ENCODE data around the gene AMD1. TPM values are rescaled to one million over a fixed set of nuclear protein-coding genes. Genes with fewer than 3 reads are reported as not detected.

The AMD1 gene
- total and polyA plus RNA-seq, 2 experiments from 2014 or later, result 127 to 243 TPM

DNA sequence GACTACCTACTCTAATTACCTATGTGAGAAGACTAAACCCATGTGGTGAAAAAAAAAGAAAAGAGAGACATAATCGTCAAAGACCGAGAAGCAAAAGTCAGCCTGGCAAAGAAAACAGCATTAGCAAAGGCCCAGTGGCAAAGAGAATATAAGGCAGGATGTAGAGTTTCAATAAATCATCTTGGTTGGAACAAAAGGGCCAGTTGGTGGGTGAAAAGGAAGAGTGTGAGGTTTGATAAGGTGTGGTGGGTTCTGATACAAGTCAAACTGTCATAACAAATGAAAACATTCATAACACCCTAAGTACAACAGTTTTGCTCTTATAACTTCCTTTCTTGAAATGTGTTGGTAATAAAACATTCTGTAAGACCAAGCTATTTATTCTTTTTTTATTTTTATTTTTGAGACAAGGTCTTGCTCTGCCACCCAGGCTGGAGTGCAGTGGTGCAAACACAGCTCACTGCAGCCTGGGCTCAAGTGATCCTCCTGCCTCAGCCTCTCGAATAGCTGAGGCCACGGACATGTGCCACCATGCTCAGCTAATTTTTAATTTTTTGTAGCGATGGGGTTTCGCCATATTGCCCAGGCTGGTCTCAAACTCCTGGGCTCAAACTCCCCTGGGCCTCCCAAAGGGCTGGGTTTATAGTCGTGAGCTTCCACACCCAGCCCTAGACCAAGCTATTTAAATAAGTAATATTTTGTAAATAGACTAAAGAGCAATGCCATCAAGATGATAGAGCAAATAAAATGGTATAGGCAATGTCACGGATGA, 65.0 kb downstream of the AMD1 start (continued):
- TF ChIP-seq, protein P1, sequence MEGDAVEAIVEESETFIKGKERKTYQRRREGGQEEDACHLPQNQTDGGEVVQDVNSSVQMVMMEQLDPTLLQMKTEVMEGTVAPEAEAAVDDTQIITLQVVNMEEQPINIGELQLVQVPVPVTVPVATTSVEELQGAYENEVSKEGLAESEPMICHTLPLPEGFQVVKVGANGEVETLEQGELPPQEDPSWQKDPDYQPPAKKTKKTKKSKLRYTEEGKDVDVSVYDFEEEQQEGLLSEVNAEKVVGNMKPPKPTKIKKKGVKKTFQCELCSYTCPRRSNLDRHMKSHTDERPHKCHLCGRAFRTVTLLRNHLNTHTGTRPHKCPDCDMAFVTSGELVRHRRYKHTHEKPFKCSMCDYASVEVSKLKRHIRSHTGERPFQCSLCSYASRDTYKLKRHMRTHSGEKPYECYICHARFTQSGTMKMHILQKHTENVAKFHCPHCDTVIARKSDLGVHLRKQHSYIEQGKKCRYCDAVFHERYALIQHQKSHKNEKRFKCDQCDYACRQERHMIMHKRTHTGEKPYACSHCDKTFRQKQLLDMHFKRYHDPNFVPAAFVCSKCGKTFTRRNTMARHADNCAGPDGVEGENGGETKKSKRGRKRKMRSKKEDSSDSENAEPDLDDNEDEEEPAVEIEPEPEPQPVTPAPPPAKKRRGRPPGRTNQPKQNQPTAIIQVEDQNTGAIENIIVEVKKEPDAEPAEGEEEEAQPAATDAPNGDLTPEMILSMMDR (conservative IDR thresholded peaks at IDR 0.05; ENCODE audit: low read depth in 2 of 2), result no peak
- no peak for TF ChIP-seq ZNF331 (CRISPR knock-in tag; IDR thresholded peaks at IDR 0.05; ENCODE audit: low read depth)
- no peak for TF ChIP-seq JUNB (IDR thresholded peaks at IDR 0.05; ENCODE audit: unreplicated experiment)
- TF ChIP-seq STAT1 (IDR thresholded peaks at IDR 0.05; ENCODE audit: unreplicated experiment), result no peak
- no peak for TF ChIP-seq EZH2phosphoT487 (IDR thresholded peaks at IDR 0.05; ENCODE audit: unreplicated experiment)
- TF ChIP-seq, protein P2, sequence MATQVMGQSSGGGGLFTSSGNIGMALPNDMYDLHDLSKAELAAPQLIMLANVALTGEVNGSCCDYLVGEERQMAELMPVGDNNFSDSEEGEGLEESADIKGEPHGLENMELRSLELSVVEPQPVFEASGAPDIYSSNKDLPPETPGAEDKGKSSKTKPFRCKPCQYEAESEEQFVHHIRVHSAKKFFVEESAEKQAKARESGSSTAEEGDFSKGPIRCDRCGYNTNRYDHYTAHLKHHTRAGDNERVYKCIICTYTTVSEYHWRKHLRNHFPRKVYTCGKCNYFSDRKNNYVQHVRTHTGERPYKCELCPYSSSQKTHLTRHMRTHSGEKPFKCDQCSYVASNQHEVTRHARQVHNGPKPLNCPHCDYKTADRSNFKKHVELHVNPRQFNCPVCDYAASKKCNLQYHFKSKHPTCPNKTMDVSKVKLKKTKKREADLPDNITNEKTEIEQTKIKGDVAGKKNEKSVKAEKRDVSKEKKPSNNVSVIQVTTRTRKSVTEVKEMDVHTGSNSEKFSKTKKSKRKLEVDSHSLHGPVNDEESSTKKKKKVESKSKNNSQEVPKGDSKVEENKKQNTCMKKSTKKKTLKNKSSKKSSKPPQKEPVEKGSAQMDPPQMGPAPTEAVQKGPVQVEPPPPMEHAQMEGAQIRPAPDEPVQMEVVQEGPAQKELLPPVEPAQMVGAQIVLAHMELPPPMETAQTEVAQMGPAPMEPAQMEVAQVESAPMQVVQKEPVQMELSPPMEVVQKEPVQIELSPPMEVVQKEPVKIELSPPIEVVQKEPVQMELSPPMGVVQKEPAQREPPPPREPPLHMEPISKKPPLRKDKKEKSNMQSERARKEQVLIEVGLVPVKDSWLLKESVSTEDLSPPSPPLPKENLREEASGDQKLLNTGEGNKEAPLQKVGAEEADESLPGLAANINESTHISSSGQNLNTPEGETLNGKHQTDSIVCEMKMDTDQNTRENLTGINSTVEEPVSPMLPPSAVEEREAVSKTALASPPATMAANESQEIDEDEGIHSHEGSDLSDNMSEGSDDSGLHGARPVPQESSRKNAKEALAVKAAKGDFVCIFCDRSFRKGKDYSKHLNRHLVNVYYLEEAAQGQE (IDR thresholded peaks at IDR 0.05; ENCODE audit: unreplicated experiment), result no peak
- no peak for TF ChIP-seq ZNF114 (CRISPR knock-in tag; IDR thresholded peaks at IDR 0.05)
- no peak for TF ChIP-seq POLR2AphosphoS5 (IDR thresholded peaks at IDR 0.05; ENCODE audit: low read depth)

DNA sequence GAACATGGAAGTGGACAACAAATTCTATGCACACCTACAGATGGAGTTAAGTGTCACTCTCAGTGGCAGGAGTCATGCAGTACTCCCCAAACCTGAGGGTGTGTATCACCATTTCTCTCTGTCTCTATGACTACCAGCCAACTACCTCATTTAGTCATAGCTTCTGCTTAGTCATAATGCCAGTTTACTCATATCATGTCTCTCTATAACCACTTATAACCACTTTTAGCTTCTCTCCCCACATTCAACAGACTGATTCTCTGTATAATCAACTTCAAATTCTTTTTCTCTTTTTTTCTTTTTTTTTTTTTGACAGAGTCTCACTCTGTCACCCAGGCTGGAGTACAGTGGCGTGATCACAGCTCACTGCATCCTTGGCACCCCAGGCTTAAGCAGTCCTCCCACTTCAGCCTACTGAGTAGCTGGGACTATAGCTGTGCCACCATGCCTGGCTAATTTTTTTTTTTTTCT, 70.1 kb downstream of the AMD1 start:
- Mint-ChIP-seq H3K4me1 (no peaks in the 10 kb centered on the region), H3K4me3 (no peak overlapping the region), H3K27ac (no peak overlapping the region), H3K9me3 (no peaks in the 10 kb centered on the region), H3K36me3 (ENCODE audit: low read depth) (no peaks in the 10 kb centered on the region), H3K27me3 (ENCODE audit: insufficient read depth, low read depth, poor library complexity) (no peaks in the 10 kb centered on the region)
- H4K20me1 ChIP-seq (replicated peaks; ENCODE audit: insufficient read depth), result no peaks in the 10 kb centered on the region
- ATAC-seq, result no peak
- no peaks in the 10 kb centered on the region for H3K36me3 ChIP-seq (ENCODE audit: insufficient read depth)
- H2AFZ ChIP-seq, result no peak overlapping the region
- H3K9me2 ChIP-seq (ENCODE audit: insufficient read depth), result no peaks in the 10 kb centered on the region
- no peak overlapping the region for H3K4me3 ChIP-seq
- H3F3A ChIP-seq (replicated peaks; ENCODE audit: low read depth), result no peaks in the 10 kb centered on the region
- H3K4me2 ChIP-seq, result no peak overlapping the region
- no peak overlapping the region for H3K27ac ChIP-seq (ENCODE audit: low read depth)
- no peaks in the 10 kb centered on the region for H3K4me1 ChIP-seq (ENCODE audit: insufficient read depth)
- DNase-seq (ENCODE audit: low spot score), result no peak
- H3K27me3 ChIP-seq (ENCODE audit: insufficient read depth), result no peaks in the 10 kb centered on the region
- H3K79me2 ChIP-seq (replicated peaks; ENCODE audit: insufficient read depth), result no peaks in the 10 kb centered on the region
- TF ChIP-seq ZNF114 (CRISPR knock-in tag; IDR thresholded peaks at IDR 0.05) (no peak), JUNB (IDR thresholded peaks at IDR 0.05; ENCODE audit: unreplicated experiment) (no peak), STAT1 (IDR thresholded peaks at IDR 0.05; ENCODE audit: unreplicated experiment) (no peak), EZH2 (IDR thresholded peaks at IDR 0.05; ENCODE audit: low read depth, unreplicated experiment) (no peak), POLR2AphosphoS5 (IDR thresholded peaks at IDR 0.05; ENCODE audit: low read depth) (no peak), EZH2phosphoT487 (IDR thresholded peaks at IDR 0.05; ENCODE audit: unreplicated experiment) (no peak), NANOG (IDR thresholded peaks at IDR 0.05; ENCODE audit: borderline replicate concordance) (no peak), ZNF331 (CRISPR knock-in tag; IDR thresholded peaks at IDR 0.05; ENCODE audit: low read depth) (no peak), CREB1 (CRISPR knock-in tag; IDR thresholded peaks at IDR 0.05; ENCODE audit: low read depth) (no peak)
- TF ChIP-seq, protein P1 (conservative IDR thresholded peaks at IDR 0.05; ENCODE audit: low read depth in 2 of 2), result no peak
- TF ChIP-seq, protein P3, sequence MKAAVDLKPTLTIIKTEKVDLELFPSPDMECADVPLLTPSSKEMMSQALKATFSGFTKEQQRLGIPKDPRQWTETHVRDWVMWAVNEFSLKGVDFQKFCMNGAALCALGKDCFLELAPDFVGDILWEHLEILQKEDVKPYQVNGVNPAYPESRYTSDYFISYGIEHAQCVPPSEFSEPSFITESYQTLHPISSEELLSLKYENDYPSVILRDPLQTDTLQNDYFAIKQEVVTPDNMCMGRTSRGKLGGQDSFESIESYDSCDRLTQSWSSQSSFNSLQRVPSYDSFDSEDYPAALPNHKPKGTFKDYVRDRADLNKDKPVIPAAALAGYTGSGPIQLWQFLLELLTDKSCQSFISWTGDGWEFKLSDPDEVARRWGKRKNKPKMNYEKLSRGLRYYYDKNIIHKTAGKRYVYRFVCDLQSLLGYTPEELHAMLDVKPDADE (IDR thresholded peaks at IDR 0.05), result no peak
- TF ChIP-seq, protein P2 (IDR thresholded peaks at IDR 0.05; ENCODE audit: unreplicated experiment), result no peak

Data from GM23338 (cell line).